ENCODE measurements around the gene PRDM16. TPM values are rescaled to one million over a fixed set of nuclear protein-coding genes. Genes with fewer than 3 reads are reported as not detected.

Gene PRDM16
- total and polyA plus RNA-seq, 2 donors (not counting 1 experiment from before 2014, with no cell fraction given): 0.03 to 0.12 TPM

GRCh38 chr1:3155056-3155925 is 86.3 kb downstream of the PRDM16 start:
- ChIA-PET POLR2A (no interaction called here), CTCF (no interaction called here)
- Mint-ChIP-seq H3K4me1 (no peaks in the 10 kb centered on the region), H3K9me3 (ENCODE audit: insufficient read depth) (no peaks in the 10 kb centered on the region), H3K4me3 (no peak overlapping the region), H3K27me3 (peaks cover 19% of the 10 kb centered on the region), H3K27ac (no peak overlapping the region)
- DNase-seq (no peak), ATAC-seq (ENCODE audit: low read depth) (no peak)
- intact Hi-C loops (cut with micrococcal nuclease): no loop called here
- TF ChIP-seq EZH2 (IDR thresholded peaks at IDR 0.05; ENCODE audit: borderline replicate concordance, insufficient read depth, low read depth, low read length, poor library complexity, severe bottlenecking): no peak
- TF ChIP-seq, protein P1, sequence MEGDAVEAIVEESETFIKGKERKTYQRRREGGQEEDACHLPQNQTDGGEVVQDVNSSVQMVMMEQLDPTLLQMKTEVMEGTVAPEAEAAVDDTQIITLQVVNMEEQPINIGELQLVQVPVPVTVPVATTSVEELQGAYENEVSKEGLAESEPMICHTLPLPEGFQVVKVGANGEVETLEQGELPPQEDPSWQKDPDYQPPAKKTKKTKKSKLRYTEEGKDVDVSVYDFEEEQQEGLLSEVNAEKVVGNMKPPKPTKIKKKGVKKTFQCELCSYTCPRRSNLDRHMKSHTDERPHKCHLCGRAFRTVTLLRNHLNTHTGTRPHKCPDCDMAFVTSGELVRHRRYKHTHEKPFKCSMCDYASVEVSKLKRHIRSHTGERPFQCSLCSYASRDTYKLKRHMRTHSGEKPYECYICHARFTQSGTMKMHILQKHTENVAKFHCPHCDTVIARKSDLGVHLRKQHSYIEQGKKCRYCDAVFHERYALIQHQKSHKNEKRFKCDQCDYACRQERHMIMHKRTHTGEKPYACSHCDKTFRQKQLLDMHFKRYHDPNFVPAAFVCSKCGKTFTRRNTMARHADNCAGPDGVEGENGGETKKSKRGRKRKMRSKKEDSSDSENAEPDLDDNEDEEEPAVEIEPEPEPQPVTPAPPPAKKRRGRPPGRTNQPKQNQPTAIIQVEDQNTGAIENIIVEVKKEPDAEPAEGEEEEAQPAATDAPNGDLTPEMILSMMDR (IDR thresholded peaks at IDR 0.05): no peak
- Histone ChIP-seq H3K9me3 (ENCODE audit: control extremely low read depth in 1 of 3, control insufficient read depth in 2 of 3, insufficient read depth in 1 of 3, low read length in 2 of 3) (peaks cover 0 to 3% (median 0%) of the 10 kb centered on the region in 3 donors), H3K4me2 (replicated peaks; ENCODE audit: low read depth, low read length, poor library complexity, severe bottlenecking) (no peak overlapping the region), H3K4me3 (ENCODE audit: control extremely low read depth in 1 of 5, extremely low read depth in 1 of 5, insufficient read depth in 1 of 5, low read depth in 2 of 5, low read length in 4 of 5) (no peak overlapping the region), H2AFZ (ENCODE audit: insufficient read depth, low read depth, low read length, poor library complexity, severe bottlenecking) (no peak overlapping the region), H3K79me2 (ENCODE audit: control insufficient read depth, insufficient read depth, low read length) (no peaks in the 10 kb centered on the region), H3K27ac (ENCODE audit: low read length in 2 of 2) (no peak overlapping the region), H4K20me1 (ENCODE audit: control insufficient read depth, insufficient read depth, low read length, poor library complexity, severe bottlenecking) (no peaks in the 10 kb centered on the region), H3K36me3 (replicated peaks in 1 of 2; ENCODE audit: control extremely low read depth in 1 of 2, control insufficient read depth in 1 of 2, extremely low read depth in 1 of 2, insufficient read depth in 2 of 2, low read length in 1 of 2) (no peaks in the 10 kb centered on the region), H3K4me1 (ENCODE audit: control insufficient read depth in 2 of 2, insufficient read depth in 2 of 2, low read length in 2 of 2) (no peaks in the 10 kb centered on the region), H3K9ac (ENCODE audit: low read length) (no peak overlapping the region), H3K27me3 (replicated peaks in 1 of 4; ENCODE audit: control extremely low read depth in 1 of 4, control insufficient read depth in 3 of 4, insufficient read depth in 4 of 4, low read length in 3 of 4) (peaks cover 0 to 15% (median 0%) of the 10 kb centered on the region in 4 experiments)
- WGBS (ENCODE audit: insufficient coverage): 31% methylated on average over 27 of the region's 42 CpGs

- Histone ChIP-seq H3K9me3 (ENCODE audit: control extremely low read depth in 1 of 3, control insufficient read depth in 2 of 3, insufficient read depth in 1 of 3, low read length in 2 of 3) (peaks cover 0 to 8% (median 0%) of the 10 kb centered on the region in 3 donors), H3K36me3 (replicated peaks in 1 of 2; ENCODE audit: control extremely low read depth in 1 of 2, control insufficient read depth in 1 of 2, extremely low read depth in 1 of 2, insufficient read depth in 2 of 2, low read length in 1 of 2) (no peaks in the 10 kb centered on the region), H2AFZ (ENCODE audit: insufficient read depth, low read depth, low read length, poor library complexity, severe bottlenecking) (no peak overlapping the region), H4K20me1 (ENCODE audit: control insufficient read depth, insufficient read depth, low read length, poor library complexity, severe bottlenecking) (no peaks in the 10 kb centered on the region), H3K9ac (ENCODE audit: low read length) (no peak overlapping the region), H3K79me2 (ENCODE audit: control insufficient read depth, insufficient read depth, low read length) (no peaks in the 10 kb centered on the region), H3K4me2 (replicated peaks; ENCODE audit: low read depth, low read length, poor library complexity, severe bottlenecking) (no peak overlapping the region), H3K4me3 (ENCODE audit: control extremely low read depth in 1 of 5, extremely low read depth in 1 of 5, insufficient read depth in 1 of 5, low read depth in 2 of 5, low read length in 4 of 5) (no peak overlapping the region), H3K4me1 (ENCODE audit: control insufficient read depth in 2 of 2, insufficient read depth in 2 of 2, low read length in 2 of 2) (peaks cover 0 to 1% of the 10 kb centered on the region in 2 donors), H3K27me3 (replicated peaks in 1 of 4; ENCODE audit: control extremely low read depth in 1 of 4, control insufficient read depth in 3 of 4, insufficient read depth in 4 of 4, low read length in 3 of 4) (peaks cover 0 to 16% (median 0%) of the 10 kb centered on the region in 4 experiments), H3K27ac (ENCODE audit: low read length in 2 of 2) (no peak overlapping the region)
- Mint-ChIP-seq H3K4me3 (no peak overlapping the region), H3K9me3 (ENCODE audit: insufficient read depth) (no peaks in the 10 kb centered on the region), H3K4me1 (no peaks in the 10 kb centered on the region), H3K27me3 (peaks cover 19% of the 10 kb centered on the region), H3K27ac (no peak overlapping the region)
- ChIA-PET CTCF (no interaction called here), POLR2A (no interaction called here)
- no CpG with 5 or more reads among the region's 5 CpGs for WGBS (ENCODE audit: insufficient coverage)
- no peak for DNase-seq
- ATAC-seq (ENCODE audit: low read depth): no peak
- TF ChIP-seq, protein P1 (IDR thresholded peaks at IDR 0.05): no peak
- no peak for TF ChIP-seq EZH2 (IDR thresholded peaks at IDR 0.05; ENCODE audit: borderline replicate concordance, insufficient read depth, low read depth, low read length, poor library complexity, severe bottlenecking)
- intact Hi-C loops (cut with micrococcal nuclease): no loop called here
These were observed 86.9 kb downstream of the PRDM16 start for GRCh38 chr1:3155926-3156220.
